WERI-Rb-1 (cell line): ENCODE measurements around the gene ABCD1.

Source experiments
- DNase-seq: peaks from one replicate; pipeline ENCODE4 v3.0.0-alpha.2; 2020
- H3K27ac ChIP-seq: fragments of 250-450 bp; sonication (Bioruptor Pico); 2 replicates; pipeline ENCODE4 v1.5.1; 2020; ENCODE audit warnings: mild to moderate bottlenecking, moderate library complexity
- H3K27me3 ChIP-seq: fragments of 250-450 bp; sonication (Bioruptor Pico); 2 replicates; pipeline ENCODE4 v1.5.1; 2021; ENCODE audit warnings: mild to moderate bottlenecking, low read depth, moderate library complexity; ENCODE audit not compliant: insufficient read depth, severe bottlenecking
- H3K36me3 ChIP-seq: fragments of 250-450 bp; sonication (Bioruptor Pico); 2 replicates; pipeline ENCODE4 v1.5.1; 2020; ENCODE audit warnings: mild to moderate bottlenecking, moderate library complexity
- H3K4me3 ChIP-seq: 2 replicates; pipeline ENCODE4 v1.5.1; 2011; ENCODE audit warnings: low read depth, mild to moderate bottlenecking, control low read depth, low read length
- H3K9me3 ChIP-seq: fragments of 250-450 bp; sonication (Bioruptor Pico); 2 replicates; pipeline ENCODE4 v1.5.1; 2021; ENCODE audit warnings: mild to moderate bottlenecking, moderate library complexity; ENCODE audit not compliant: severe bottlenecking
- CTCF ChIP-seq: IDR thresholded peaks from 2 replicates; pipeline ENCODE4 v1.5.1; 2011; ENCODE audit warnings: low read depth, mild to moderate bottlenecking, control low read depth, inconsistent platforms, low read length

Gene ABCD1

GRCh38 chrX:153770601-153771414 is 46.2 kb downstream of the ABCD1 start:
- peaks cover 27% of the 10 kb centered on the region for H3K27me3 ChIP-seq
- no peak for TF ChIP-seq CTCF
- H3K36me3 ChIP-seq: no peaks in the 10 kb centered on the region
- no peak overlapping the region for H3K4me3 ChIP-seq
- H3K27ac ChIP-seq: no peak overlapping the region
- DNase-seq: peak; percentile 7
- H3K9me3 ChIP-seq: no peaks in the 10 kb centered on the region

GRCh38 chrX:153771415-153772315 is 47.0 kb downstream of the ABCD1 start:
- TF ChIP-seq CTCF: peak; percentile 30; the same call in 1 of the 2 replicates
- no peaks in the 10 kb centered on the region for H3K9me3 ChIP-seq
- no peak overlapping the region for H3K4me3 ChIP-seq
- H3K27me3 ChIP-seq: peaks cover 28% of the 10 kb centered on the region
- H3K27ac ChIP-seq: no peak overlapping the region
- peak; percentile 8 for DNase-seq
- no peaks in the 10 kb centered on the region for H3K36me3 ChIP-seq

- no peaks in the 10 kb centered on the region for H3K36me3 ChIP-seq
- H3K27me3 ChIP-seq: peaks cover 21% of the 10 kb centered on the region
- peak; percentile 7 for DNase-seq
- no peak overlapping the region for H3K27ac ChIP-seq
- TF ChIP-seq CTCF: no peak
- H3K9me3 ChIP-seq: no peaks in the 10 kb centered on the region
- no peak overlapping the region for H3K4me3 ChIP-seq
Observed at GRCh38 chrX:153772316-153773217, 47.9 kb downstream of the ABCD1 start.

- Histone ChIP-seq H3K27me3 (peaks cover 25% of the 10 kb centered on the region), H3K27ac (no peak overlapping the region), H3K36me3 (no peaks in the 10 kb centered on the region), H3K4me3 (no peak overlapping the region), H3K9me3 (no peaks in the 10 kb centered on the region)
- no peak for TF ChIP-seq CTCF
- DNase-seq: no peak
Observed at GRCh38 chrX:153773218-153773611, 48.6 kb downstream of the ABCD1 start.

GRCh38 chrX:153773741-153774575 is 49.3 kb downstream of the ABCD1 start:
- peaks cover 28% of the 10 kb centered on the region for H3K27me3 ChIP-seq
- no peak overlapping the region for H3K4me3 ChIP-seq
- H3K36me3 ChIP-seq: no peaks in the 10 kb centered on the region
- no peaks in the 10 kb centered on the region for H3K9me3 ChIP-seq
- no peak for TF ChIP-seq CTCF
- H3K27ac ChIP-seq: no peak overlapping the region
- no peak for DNase-seq
